Loucy (cell line): Measurements from ENCODE around the gene DSCAML1.

ENCODE experiments used
- CTCF ChIP-seq: fragments of 200-600 bp; sonication (generic); conservative IDR thresholded peaks from 2 replicates; pipeline ENCODE4 v1.5.1; 2014; ENCODE audit warnings: mild to moderate bottlenecking, antibody characterized with exemption, low read length
- EZH2phosphoT487 ChIP-seq: fragments of 200-600 bp; IDR thresholded peaks from 2 replicates; pipeline ENCODE4 v1.6.1; 2018; ENCODE audit warnings: antibody characterized with exemption, mild to moderate bottlenecking, moderate library complexity, borderline replicate concordance

GRCh38 chr11:117765068-117765467 lies 31.9 kb downstream of the DSCAML1 start:
- TF ChIP-seq CTCF = no peak
- TF ChIP-seq EZH2phosphoT487 = no peak
